ENCODE data around the gene ZNF316. TPM values are rescaled to one million over a fixed set of nuclear protein-coding genes. Genes with fewer than 3 reads are reported as not detected.

ZNF316 gene
- total RNA-seq, 1 donor from 2014 or later: 43.8 TPM

DNA sequence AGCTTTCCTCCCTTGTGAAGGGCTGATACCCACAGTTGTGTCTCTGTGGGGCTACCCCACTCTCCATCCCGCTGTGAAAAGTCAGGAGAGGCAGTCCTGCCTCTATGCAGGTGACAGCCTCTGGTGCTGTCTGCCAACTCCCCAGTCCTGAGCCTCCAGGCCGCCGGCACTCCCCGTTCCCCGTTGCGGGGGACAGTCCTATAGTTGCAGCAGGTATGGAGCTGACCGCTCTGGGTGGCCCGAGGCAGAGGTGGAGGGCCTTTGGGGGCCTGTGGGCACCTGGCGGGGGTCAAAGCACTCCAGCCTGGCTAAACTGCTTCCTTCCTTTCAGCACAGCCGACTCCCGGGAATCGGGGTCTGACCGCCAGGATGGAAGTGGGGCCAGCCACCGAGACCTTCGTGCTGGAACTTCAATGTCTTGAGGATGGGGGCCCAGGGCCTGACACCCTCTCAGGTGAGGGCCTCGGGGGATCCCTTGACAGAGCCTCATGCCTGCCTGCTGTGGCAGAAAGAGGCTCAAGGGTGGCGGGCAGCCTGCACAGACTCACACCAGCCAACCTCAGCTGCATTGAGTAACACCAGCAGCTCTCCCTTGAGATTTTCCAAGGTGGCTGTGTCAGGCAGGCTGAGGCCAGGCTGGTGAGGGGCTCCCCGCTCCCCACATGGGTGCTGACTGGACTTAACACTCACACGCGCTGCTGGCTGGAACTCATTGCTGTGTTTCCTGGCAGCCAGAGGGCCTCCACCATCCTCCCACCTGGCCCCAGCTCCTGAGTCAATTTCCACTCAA lies 20.1 kb upstream of the ZNF316 start:
- H3K27me3 Mint-ChIP-seq (ENCODE audit: low read depth): peaks cover 4% of the 10 kb centered on the region
- H3K36me3 Mint-ChIP-seq (ENCODE audit: low read depth): peaks cover 6% of the 10 kb centered on the region
- DNase-seq (ENCODE audit: low read depth, low spot score): no peak
- H3K9me3 Mint-ChIP-seq: no peaks in the 10 kb centered on the region
- H3K4me3 Mint-ChIP-seq: peak overlapping the region; percentile 77
- TF ChIP-seq, protein P1, sequence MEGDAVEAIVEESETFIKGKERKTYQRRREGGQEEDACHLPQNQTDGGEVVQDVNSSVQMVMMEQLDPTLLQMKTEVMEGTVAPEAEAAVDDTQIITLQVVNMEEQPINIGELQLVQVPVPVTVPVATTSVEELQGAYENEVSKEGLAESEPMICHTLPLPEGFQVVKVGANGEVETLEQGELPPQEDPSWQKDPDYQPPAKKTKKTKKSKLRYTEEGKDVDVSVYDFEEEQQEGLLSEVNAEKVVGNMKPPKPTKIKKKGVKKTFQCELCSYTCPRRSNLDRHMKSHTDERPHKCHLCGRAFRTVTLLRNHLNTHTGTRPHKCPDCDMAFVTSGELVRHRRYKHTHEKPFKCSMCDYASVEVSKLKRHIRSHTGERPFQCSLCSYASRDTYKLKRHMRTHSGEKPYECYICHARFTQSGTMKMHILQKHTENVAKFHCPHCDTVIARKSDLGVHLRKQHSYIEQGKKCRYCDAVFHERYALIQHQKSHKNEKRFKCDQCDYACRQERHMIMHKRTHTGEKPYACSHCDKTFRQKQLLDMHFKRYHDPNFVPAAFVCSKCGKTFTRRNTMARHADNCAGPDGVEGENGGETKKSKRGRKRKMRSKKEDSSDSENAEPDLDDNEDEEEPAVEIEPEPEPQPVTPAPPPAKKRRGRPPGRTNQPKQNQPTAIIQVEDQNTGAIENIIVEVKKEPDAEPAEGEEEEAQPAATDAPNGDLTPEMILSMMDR (conservative IDR thresholded peaks at IDR 0.05): no peak
- H3K4me1 Mint-ChIP-seq: peaks cover 9% of the 10 kb centered on the region
- no peak overlapping the region for H3K27ac Mint-ChIP-seq (ENCODE audit: unreplicated experiment)

DNA sequence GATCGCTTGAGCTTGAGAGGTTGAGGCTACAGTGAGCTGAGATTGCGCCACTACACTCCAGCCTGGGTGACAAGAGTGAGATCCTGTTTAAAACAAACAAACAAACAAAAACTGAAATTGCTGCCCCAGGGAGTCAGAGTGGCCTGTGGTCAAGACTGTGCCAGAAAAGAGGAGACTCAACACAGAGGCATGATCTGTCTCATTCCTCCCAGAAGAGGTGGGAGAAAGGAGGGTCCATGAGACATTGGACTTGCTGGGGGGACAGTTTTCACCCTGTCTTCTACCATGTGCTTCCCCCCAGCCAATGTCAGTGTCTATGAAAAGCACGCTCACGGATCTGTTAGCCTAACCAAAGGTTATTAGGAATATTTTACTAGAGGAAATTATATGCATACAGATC lies 18.5 kb upstream of the ZNF316 start:
- no peak overlapping the region for H3K27ac Mint-ChIP-seq (ENCODE audit: unreplicated experiment)
- TF ChIP-seq, protein P1 (conservative IDR thresholded peaks at IDR 0.05): no peak
- peaks cover 9% of the 10 kb centered on the region for H3K4me1 Mint-ChIP-seq
- no peaks in the 10 kb centered on the region for H3K9me3 Mint-ChIP-seq
- peaks cover 10% of the 10 kb centered on the region for H3K36me3 Mint-ChIP-seq (ENCODE audit: low read depth)
- no peak for DNase-seq (ENCODE audit: low read depth, low spot score)
- no peaks in the 10 kb centered on the region for H3K27me3 Mint-ChIP-seq (ENCODE audit: low read depth)
- H3K4me3 Mint-ChIP-seq: peak overlapping the region; percentile 23

DNA sequence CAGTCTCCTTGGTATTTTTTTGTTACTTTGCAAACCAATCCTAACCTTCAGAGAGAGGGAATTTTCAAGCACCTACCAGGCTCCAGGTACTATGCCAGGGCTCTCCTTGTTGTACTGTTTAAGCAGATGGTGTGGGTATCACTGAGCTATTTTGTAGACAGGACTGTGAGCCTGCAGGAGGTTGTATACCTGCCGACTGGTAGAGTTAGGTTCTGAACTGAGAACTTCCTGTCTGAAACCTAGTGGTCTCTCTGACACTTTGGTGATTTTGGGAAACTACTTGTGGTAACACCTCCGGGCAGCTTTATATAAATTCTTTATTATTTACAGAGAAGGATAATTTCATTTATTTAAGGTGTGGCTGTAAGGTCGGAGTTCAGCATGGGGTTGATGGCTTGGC lies 17.2 kb upstream of the ZNF316 start:
- no peak for DNase-seq (ENCODE audit: low read depth, low spot score)
- H3K9me3 Mint-ChIP-seq: no peaks in the 10 kb centered on the region

DNA sequence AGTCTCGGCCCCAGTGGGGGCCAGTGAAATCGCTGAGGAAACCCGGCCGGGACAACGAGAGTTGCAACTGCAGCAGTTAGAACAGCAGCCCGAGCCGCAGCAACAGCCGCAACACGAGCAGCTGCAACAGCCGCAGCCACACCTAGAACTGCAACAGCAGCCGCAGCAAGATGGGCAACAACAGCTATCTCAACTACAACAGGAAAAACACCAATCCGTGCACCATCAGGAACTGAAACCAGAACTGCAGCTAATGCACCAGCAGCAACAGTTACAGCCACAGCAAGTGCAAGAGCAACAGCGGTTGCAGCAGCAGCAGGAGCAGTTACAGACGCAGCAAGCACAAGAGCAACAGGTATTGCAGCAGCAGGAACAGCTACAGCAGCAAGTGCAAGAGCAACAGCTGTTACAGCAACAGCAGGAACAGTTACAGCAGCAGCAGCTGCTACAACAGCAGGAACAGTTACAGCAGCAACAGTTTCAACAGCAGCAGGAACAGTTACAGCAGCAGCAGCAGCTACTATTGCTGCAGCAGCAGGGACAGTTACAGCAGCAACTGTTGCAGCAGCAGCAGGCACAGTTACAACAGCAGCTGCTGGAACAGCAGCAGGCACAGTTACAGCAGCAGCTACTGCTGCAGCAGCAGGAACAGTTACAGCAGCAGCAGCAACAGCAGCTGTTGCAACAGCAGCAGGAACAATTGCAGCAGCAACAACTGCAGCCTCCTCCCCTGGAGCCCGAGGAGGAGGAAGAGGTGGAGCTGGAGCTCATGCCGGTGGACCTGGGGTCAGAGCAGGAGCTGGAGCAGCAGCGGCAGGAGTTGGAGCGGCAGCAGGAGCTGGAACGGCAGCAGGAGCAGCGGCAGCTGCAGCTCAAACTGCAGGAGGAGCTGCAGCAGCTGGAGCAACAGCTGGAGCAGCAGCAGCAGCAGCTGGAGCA lies 15.7 kb upstream of the ZNF316 start:
- TF ChIP-seq, protein P1 (conservative IDR thresholded peaks at IDR 0.05): no peak
- no peak overlapping the region for H3K4me3 Mint-ChIP-seq
- H3K9me3 Mint-ChIP-seq: no peaks in the 10 kb centered on the region
- H3K27ac Mint-ChIP-seq (ENCODE audit: unreplicated experiment): no peak overlapping the region
- no peaks in the 10 kb centered on the region for H3K27me3 Mint-ChIP-seq (ENCODE audit: low read depth)
- H3K36me3 Mint-ChIP-seq (ENCODE audit: low read depth): peaks cover 10% of the 10 kb centered on the region
- peaks cover 4% of the 10 kb centered on the region for H3K4me1 Mint-ChIP-seq
- DNase-seq (ENCODE audit: low read depth, low spot score): no peak

More for the DNA sequence above, 17.2 kb upstream of the ZNF316 start:
- Mint-ChIP-seq H3K36me3 (ENCODE audit: low read depth) (peaks cover 10% of the 10 kb centered on the region), H3K4me3 (no peak overlapping the region), H3K4me1 (peaks cover 4% of the 10 kb centered on the region), H3K27ac (ENCODE audit: unreplicated experiment) (no peak overlapping the region), H3K27me3 (ENCODE audit: low read depth) (no peaks in the 10 kb centered on the region)
- TF ChIP-seq, protein P1 (conservative IDR thresholded peaks at IDR 0.05): no peak

DNA sequence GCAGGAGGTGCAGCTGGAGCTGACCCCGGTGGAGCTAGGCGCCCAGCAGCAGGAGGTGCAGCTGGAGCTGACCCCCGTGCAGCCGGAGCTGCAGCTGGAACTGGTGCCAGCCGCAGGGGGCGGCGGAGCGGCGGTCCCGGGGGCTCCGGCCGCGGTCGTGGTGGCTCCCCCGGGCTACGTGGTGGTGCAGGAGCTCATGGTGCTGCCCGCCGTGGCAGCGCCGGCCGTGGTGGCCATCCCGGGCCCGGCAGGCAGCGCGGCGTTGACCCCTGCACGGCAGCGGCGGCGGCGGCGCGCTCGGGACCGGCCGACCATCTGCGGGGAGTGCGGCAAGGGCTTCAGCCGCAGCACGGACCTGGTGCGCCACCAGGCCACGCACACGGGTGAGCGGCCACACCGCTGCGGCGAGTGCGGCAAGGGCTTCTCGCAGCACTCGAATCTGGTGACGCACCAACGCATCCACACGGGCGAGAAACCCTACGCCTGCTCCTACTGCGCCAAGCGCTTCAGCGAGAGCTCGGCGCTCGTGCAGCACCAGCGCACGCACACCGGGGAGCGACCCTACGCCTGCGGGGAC lies 14.9 kb upstream of the ZNF316 start:
- no peak for DNase-seq (ENCODE audit: low read depth, low spot score)
- Mint-ChIP-seq H3K4me1 (peaks cover 4% of the 10 kb centered on the region), H3K27me3 (ENCODE audit: low read depth) (no peaks in the 10 kb centered on the region), H3K36me3 (ENCODE audit: low read depth) (peaks cover 10% of the 10 kb centered on the region), H3K4me3 (no peak overlapping the region), H3K9me3 (no peaks in the 10 kb centered on the region), H3K27ac (ENCODE audit: unreplicated experiment) (no peak overlapping the region)
- TF ChIP-seq, protein P1 (conservative IDR thresholded peaks at IDR 0.05): no peak

Measured in neural crest cell (in vitro differentiated cells).